GM21786 (cell line): ENCODE measurements around the gene NFATC1.

Experiments used
- ATAC-seq: cut with Tn5 transposase; IDR thresholded peaks from one replicate; pipeline ENCODE4 v1.9.1; 2021; ENCODE audit not compliant: unreplicated experiment

The NFATC1 gene

GRCh38 chr18:79455261-79455660, 59.5 kb downstream of the NFATC1 start:
- no peak for ATAC-seq

- ATAC-seq, result no peak
Observed at GRCh38 chr18:79456105-79456980, 60.6 kb downstream of the NFATC1 start.

GRCh38 chr18:79457239-79457638, 61.5 kb downstream of the NFATC1 start:
- no peak for ATAC-seq

DNA sequence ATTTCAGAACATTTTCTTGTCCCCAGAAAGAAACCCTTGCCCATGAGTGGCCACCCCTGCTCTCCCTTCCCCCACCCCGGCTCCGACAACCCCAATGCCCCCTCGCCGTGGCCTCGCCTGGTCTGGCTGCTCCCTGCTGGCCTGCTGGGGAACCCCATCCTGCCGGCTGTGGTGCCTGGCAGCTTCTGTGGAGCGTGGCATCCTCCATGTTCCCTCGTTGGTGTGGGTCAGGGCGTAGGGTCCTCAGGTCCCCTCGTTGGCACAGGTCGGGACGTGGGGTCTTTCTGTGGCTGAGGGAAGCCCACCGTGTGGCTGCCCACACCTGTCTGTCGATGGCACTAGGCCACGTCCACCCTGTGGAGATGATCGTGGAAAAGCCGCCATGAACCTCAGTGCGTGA, 61.9 kb downstream of the NFATC1 start:
- ATAC-seq, result no peak

- no peak for ATAC-seq
Observed at GRCh38 chr18:79458131-79458838, 62.6 kb downstream of the NFATC1 start.

- no peak for ATAC-seq
Observed at GRCh38 chr18:79458917-79459803, 63.4 kb downstream of the NFATC1 start.

DNA sequence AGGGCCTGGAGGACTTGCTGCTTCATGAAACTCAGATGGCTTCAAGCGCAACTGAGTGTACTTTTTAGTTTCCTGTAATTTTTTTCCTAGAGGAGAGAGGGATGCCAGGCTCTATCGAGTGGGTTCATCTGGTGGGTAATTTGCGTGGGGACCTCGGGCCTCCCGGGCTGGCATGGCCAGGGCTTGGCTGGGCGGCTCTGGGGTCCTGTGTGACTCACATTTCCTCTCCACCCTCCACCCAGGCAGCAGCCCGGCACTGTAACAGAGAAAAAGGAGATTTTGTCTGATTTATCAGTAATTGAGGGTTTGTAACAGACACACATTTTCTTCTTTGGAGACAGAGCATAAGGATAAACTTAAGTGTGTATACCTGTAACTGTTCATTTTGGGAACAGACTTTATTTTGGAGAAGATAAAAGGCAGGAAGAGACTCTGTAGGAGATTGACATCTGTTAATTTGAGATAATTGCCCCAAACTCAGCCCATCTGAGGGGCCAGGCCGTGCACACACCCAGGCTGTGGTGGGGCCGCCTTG, 64.3 kb downstream of the NFATC1 start:
- ATAC-seq, result peak; percentile 21

- ATAC-seq, result peak; percentile 79
Observed at GRCh38 chr18:79460481-79461300, 65.0 kb downstream of the NFATC1 start.

- ATAC-seq, result no peak
Observed at GRCh38 chr18:79461627-79462026, 65.9 kb downstream of the NFATC1 start.

DNA sequence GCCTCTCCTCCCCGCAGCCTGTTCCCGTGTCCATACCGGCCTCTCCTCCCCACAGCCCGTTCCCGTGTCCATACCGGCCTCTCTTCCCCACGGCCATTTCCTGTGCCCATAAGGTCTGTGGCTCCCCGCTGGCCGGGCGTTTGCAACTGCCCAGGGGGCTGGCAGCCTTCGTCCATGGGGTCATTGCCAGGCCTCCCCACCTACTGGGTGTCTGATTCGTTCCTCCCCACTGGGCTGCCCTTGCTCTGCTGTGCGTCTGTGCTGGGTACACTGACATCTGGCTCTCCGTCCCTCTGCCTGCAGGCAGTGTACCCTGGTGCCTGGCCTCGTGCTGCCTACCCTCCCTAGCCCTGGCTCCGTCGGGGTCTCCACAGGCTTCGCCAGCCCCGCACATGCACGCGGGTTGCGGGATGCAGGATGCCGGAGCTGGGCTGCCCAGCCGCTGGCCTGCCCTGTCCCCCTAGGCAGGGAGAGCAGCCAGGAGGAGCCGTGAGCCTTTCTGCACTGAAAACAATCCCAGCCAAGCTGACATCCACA, 67.8 kb downstream of the NFATC1 start:
- no peak for ATAC-seq

DNA sequence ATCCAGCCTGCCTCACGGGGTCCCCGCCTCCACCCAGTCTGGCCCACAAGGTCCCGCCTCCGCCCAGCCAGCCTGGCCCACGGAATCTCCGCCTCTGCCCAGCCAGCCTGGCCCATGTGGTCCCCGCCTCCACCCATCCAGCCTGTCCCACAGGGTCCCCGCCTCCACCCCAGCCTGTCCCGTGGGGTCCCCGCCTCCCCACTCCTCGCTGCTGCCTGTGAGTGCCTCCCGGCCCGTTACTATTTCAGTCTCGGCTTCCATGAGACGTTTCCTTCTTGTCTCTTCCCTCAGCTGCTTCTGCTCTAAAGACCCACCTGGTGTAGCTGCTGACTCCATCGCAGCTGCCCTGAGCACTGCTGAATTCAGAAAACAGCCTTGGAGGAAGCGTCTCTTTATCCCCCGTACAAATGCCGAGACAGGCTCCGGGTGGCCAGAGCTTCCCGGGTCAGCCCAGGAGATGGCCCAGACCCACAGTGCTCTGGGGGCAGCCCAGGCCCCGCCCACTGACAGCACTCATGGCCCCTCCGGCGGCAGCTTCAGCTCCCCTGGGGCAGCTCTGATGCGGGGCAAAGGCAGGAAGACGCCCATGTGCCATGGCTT, 69.8 kb downstream of the NFATC1 start:
- peak; percentile 65 for ATAC-seq

DNA sequence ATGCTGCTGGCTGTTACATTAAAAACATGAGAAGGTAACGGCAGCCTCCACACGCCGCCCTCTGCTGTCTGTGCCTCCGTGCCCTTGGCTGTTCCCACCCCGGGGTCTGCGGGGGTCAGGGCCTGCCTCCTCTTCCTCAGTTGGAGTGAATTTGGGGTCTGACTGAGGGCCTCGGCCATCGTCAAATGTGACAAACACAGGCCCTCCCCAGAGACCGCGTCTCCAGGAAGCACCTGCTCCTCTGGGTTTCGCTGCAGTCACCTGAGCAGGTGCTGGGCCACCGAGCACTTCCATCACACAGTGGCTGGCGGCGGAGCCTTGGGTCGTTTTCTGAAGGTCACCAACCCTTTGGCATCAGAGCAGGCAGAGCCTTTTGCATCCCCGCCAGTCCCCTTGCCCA, 70.9 kb downstream of the NFATC1 start:
- peak; percentile 39 for ATAC-seq

DNA sequence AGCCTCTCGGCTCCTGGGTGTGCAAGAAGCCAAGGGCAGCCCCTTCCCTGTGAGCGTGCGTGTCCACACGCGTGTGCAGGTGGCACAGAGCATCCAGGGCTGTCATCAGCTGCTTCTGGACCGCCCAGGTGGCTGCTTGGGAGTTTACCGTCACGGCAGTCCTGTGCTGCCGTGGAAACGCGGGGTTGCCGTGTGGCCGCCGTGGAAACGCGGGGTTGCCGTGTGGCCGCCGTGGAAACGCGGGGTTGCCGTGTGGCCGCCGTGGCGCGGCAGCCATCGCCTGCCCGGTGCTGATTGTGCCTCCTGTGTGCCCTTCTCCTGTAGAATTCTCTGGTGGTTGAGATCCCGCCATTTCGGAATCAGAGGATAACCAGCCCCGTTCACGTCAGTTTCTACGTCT, 71.4 kb downstream of the NFATC1 start:
- no peak for ATAC-seq

- no peak for ATAC-seq
Observed at GRCh38 chr18:79468119-79468789, 72.5 kb downstream of the NFATC1 start.

DNA sequence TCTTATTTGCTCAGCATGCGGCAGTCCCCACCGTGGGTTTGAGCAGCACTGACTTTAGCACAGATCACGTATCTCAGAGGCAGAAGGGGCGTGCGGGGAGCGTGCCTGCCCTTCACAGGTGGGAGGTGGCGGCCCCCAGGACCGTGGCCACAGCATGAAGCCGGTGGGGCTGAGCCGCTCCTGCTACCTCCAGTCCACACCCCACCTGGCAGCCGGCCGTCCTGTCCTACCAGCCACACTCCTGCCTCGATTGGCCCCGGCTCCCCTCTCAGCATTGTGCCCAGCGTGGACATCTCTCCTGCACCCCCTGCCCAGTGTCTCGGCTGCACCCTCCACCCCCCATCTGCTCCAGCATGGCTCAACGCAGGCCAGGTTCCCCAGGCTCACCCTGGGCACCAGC, 73.6 kb downstream of the NFATC1 start:
- ATAC-seq, result no peak

DNA sequence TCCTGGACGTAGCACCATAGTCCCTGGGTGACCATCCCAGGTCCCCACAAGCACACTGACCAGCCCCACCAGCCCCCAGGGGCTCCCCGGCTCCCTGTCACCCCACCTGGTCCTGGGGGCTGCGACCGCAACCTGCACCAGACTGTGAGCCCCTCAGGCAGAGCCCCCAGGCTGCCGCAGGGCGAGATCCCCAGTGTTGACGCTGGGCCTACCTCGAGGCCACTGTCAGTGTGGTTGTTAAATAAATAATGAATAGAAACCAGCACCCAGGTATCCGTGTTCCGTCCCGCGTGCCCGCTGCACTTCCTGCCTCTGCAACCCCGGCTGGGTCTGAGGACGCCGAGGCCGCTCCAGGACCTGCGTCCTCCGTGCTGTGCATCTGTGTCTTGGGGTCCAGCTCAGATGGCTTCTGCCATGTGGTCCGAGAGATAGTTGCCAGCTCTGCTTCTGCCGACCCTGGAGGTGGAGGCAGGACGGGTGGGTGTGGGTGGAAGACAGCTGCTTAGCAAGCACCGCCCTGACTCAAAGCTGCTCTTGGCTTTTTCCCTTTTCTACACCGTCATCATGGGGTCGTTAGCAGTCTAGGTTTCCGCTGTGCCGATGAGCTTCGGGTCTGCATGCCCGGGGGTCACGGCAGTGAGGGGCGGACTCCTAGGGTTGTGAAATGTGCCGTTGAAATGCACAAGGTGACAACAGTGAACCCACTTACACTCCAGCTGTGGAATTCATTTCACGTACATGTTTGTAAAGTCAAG, 74.2 kb downstream of the NFATC1 start:
- ATAC-seq, result no peak

DNA sequence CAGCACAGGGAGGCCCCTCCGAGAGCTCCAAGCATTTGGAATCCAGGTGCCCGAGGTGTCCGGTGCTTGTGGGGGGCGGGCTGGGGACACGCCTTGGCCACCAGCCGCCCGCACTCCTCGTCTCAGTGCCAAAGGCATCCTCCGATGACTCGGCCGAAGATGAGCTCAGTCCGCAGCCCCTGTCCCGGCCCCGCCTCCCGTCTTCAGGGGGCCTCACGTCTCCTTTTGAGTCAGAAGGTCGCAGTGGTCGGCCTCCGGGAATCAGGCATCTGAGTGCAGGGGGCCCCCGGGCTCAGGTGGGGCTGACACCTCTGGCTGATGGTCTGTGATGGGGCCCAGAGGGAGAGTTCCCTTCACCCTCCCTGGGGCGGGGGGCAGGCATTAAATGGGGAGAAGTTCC, 74.8 kb downstream of the NFATC1 start:
- no peak for ATAC-seq

DNA sequence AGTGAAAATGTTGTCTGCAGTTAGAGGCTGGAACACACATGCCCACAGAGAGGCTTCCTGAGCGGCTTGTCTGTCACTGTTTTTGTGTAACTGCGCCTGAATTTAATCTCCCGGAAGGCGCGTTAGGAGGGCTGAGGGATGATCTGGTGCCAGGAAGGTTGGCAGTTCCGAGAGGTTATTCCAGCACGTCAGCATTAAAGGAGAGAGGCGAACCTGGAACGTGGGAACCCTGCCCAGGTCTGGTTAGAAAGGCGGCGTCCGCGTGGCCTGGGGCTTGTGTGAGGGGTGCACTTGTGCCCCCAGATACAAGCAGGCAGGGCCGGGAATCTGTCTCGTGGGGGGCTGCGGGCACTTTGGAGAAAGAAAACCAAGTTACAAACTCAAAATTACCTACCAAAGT, 75.3 kb downstream of the NFATC1 start:
- ATAC-seq, result no peak
